Breast epithelium (tissue), 3 donors: ENCODE data around the gene TMEM163.

Source experiments
- CTCF ChIP-seq, 3 donors: fragments of 450-650 bp; IDR thresholded peaks; one replicate each; pipeline ENCODE4 v1.5.1; 2016 to 2017; ENCODE audit warnings: antibody characterized with exemption in 3 of 3, mild to moderate bottlenecking in 3 of 3, moderate library complexity in 3 of 3
- POLR2A ChIP-seq: fragments of 450-650 bp; IDR thresholded peaks from one replicate; pipeline ENCODE4 v1.6.1; 2016; ENCODE audit warnings: antibody characterized with exemption, mild to moderate bottlenecking, moderate library complexity
- POLR2AphosphoS5 ChIP-seq, 3 donors: sonication (generic); formaldehyde crosslinking; IDR thresholded peaks; one replicate each; pipeline ENCODE4 v1.6.1; 2017; ENCODE audit warnings: antibody characterized with exemption in 3 of 3

DNA sequence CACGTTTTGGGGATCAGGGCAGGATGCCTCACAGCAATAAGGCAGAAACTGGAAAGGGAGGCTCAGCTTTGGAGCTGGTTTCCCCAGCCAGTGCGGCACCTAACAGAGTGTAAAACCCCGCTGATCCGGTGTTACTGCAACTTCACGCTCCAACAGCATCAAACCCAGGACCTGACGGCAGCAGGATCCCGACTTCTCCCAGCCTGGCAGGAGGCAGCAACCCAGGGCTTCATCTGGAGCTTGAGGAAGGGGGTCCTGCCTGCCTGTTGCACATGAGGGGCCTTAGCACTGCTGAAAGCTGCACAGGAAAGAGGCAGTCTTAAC, 255.1 kb downstream of the TMEM163 start:
- TF ChIP-seq CTCF (IDR thresholded peaks at IDR 0.05) (no peak), POLR2AphosphoS5 (IDR thresholded peaks at IDR 0.05) (no peak), POLR2A (no peak)
